OCI-LY1 (cell line): ENCODE measurements around the gene LIM2.

Experiments used
- CTCF ChIP-seq: fragments of 200-600 bp; sonication (generic), shearing (Covaris generic); IDR thresholded peaks from 2 replicates; pipeline ENCODE4 v1.5.1; 2017; ENCODE audit warnings: mild to moderate bottlenecking, antibody characterized with exemption, low read length, moderate library complexity, mixed read lengths
- EZH2 ChIP-seq: fragments of 200-600 bp; sonication (generic), shearing (Covaris generic); IDR thresholded peaks from 2 replicates; pipeline ENCODE4 v1.8.0; 2017; ENCODE audit warnings: borderline replicate concordance, mixed run types, mild to moderate bottlenecking, antibody characterized with exemption, low read length, moderate library complexity, mixed read lengths

- TF ChIP-seq CTCF: no peak
- no peak for TF ChIP-seq EZH2
Observed at GRCh38 chr19:51415187-51415586, 27.4 kb upstream of the LIM2 start.
